Measurements from ENCODE around the gene TENT4A. TPM values are rescaled to one million over a fixed set of nuclear protein-coding genes. Genes with fewer than 3 reads are reported as not detected.

The TENT4A gene
- total RNA-seq, 2 experiments from 2014 or later, result 39.0 to 46.1 TPM

- peak overlapping the region; percentile 4 for H3K4me3 ChIP-seq (ENCODE audit: low read depth, low read length, poor library complexity, severe bottlenecking)
- BruUV-seq (replicated peaks), result no TSS peak
- peaks cover 36% of the 10 kb centered on the region for H3K4me1 ChIP-seq (ENCODE audit: insufficient read depth, low read length, poor library complexity, severe bottlenecking)
- H2AFZ ChIP-seq (ENCODE audit: low read length), result no peak overlapping the region
- intact Hi-C loops (cut with micrococcal nuclease; ENCODE audit: unreplicated experiment), result loop anchor here (10.0 kb wide), 1 partner anchor 552 kb away; no protein-coding TSS in a partner anchor
- peaks cover 12% of the 10 kb centered on the region; the same call in 1 of the 2 replicates for H4K20me1 ChIP-seq (ENCODE audit: insufficient read depth, low read length)
- peak overlapping the region; percentile 56 for H3K4me2 ChIP-seq (ENCODE audit: low read length)
- H3K9me2 ChIP-seq (ENCODE audit: insufficient read depth, low read length), result no peaks in the 10 kb centered on the region
- H3K36me3 ChIP-seq (ENCODE audit: insufficient read depth, low read length), result peaks cover 71% of the 10 kb centered on the region
- TF ChIP-seq EZH2phosphoT487 (IDR thresholded peaks at IDR 0.05; ENCODE audit: borderline replicate concordance, low read depth, low read length) (no peak), CTCF (conservative IDR thresholded peaks at IDR 0.05; ENCODE audit: low read length) (no peak)
- ChIA-PET POLR2A (interaction anchor here (0.9 to 1.5 kb wide), 4 partner anchors 8 to 20 kb away, joined by 3 to 5 read pairs (median 3); no protein-coding TSS in a partner anchor), CTCF (ENCODE audit: unreplicated experiment) (interaction anchor here (0.6 to 1.5 kb wide), 2 partner anchors 9 to 114 kb away, joined by 3 to 4 read pairs; no protein-coding TSS in a partner anchor)
- H3K9me3 ChIP-seq (ENCODE audit: low read length), result no peaks in the 10 kb centered on the region
- H3K79me2 ChIP-seq (ENCODE audit: insufficient read depth, low read depth, low read length), result peaks cover 47% of the 10 kb centered on the region; the same call in 1 of the 2 replicates
- H3K27ac ChIP-seq (ENCODE audit: low read depth, low read length, poor library complexity, severe bottlenecking), result peak overlapping the region; percentile 11
- no peak for DNase-seq (ENCODE audit: low spot score)
These were observed 24.1 kb downstream of the TENT4A start for GRCh38 chr5:6737043-6737941.

GRCh38 chr5:6739603-6740002 is 26.4 kb downstream of the TENT4A start:
- BruUV-seq (replicated peaks), result no TSS peak
- Histone ChIP-seq H3K4me3 (ENCODE audit: low read depth, low read length, poor library complexity, severe bottlenecking) (no peak overlapping the region), H4K20me1 (ENCODE audit: insufficient read depth, low read length) (peaks cover 12% of the 10 kb centered on the region), H3K27ac (ENCODE audit: low read depth, low read length, poor library complexity, severe bottlenecking) (no peak overlapping the region), H3K36me3 (ENCODE audit: insufficient read depth, low read length) (peaks cover 80% of the 10 kb centered on the region), H2AFZ (ENCODE audit: low read length) (no peak overlapping the region), H3K4me2 (ENCODE audit: low read length) (no peak overlapping the region), H3K79me2 (ENCODE audit: insufficient read depth, low read depth, low read length) (peaks cover 27% of the 10 kb centered on the region; the same call in 1 of the 2 replicates), H3K4me1 (ENCODE audit: insufficient read depth, low read length, poor library complexity, severe bottlenecking) (peaks cover 35% of the 10 kb centered on the region), H3K9me3 (ENCODE audit: low read length) (no peaks in the 10 kb centered on the region), H3K9me2 (ENCODE audit: insufficient read depth, low read length) (no peaks in the 10 kb centered on the region)
- intact Hi-C loops (cut with micrococcal nuclease; ENCODE audit: unreplicated experiment), result loop anchor here (10.0 kb wide), 1 partner anchor 555 kb away; no protein-coding TSS in a partner anchor
- TF ChIP-seq EZH2phosphoT487 (IDR thresholded peaks at IDR 0.05; ENCODE audit: borderline replicate concordance, low read depth, low read length), result no peak
- no peak for TF ChIP-seq CTCF (conservative IDR thresholded peaks at IDR 0.05; ENCODE audit: low read length)
- DNase-seq (ENCODE audit: low spot score), result no peak
- ChIA-PET CTCF (ENCODE audit: unreplicated experiment) (no interaction called here), POLR2A (no interaction called here)
